Smooth muscle cell (in vitro differentiated cells): ENCODE results near the gene GUCY2C. TPM values are rescaled to one million over a fixed set of nuclear protein-coding genes. Genes with fewer than 3 reads are reported as not detected.

Source experiments
- DNase-seq: peaks from one replicate; lab custom pipeline; 2025; ENCODE audit not compliant: unreplicated experiment; lab: John Stamatoyannopoulos, UW
- H2AFZ ChIP-seq: fragments of 200-600 bp; sonication (generic); 2 replicates; pipeline ENCODE4 v1.6.0; 2016; ENCODE audit warnings: antibody characterized with exemption, low read depth, mild to moderate bottlenecking
- H3F3A ChIP-seq: fragments of 200-600 bp; sonication (generic); 2 replicates; pipeline ENCODE4 v1.6.0; 2017; ENCODE audit warnings: antibody characterized with exemption, low read depth
- H3K27ac ChIP-seq: fragments of 200-600 bp; sonication (generic); 2 replicates; pipeline ENCODE4 v1.5.1; 2016; ENCODE audit warnings: low read depth, mild to moderate bottlenecking
- H3K27me3 ChIP-seq: fragments of 200-600 bp; sonication (generic); 2 replicates; pipeline ENCODE4 v1.6.1; 2016; ENCODE audit warnings: low read depth, mild to moderate bottlenecking
- H3K36me3 ChIP-seq: fragments of 200-600 bp; sonication (generic); 2 replicates; pipeline ENCODE4 v1.5.1; 2016; ENCODE audit warnings: low read depth
- H3K4me1 ChIP-seq: fragments of 200-600 bp; sonication (generic); 2 replicates; pipeline ENCODE4 v1.5.1; 2016; ENCODE audit warnings: low read depth
- H3K4me2 ChIP-seq: fragments of 200-600 bp; sonication (generic); 2 replicates; pipeline ENCODE4 v1.6.0; 2016; ENCODE audit warnings: mild to moderate bottlenecking
- H3K4me3 ChIP-seq: fragments of 200-600 bp; sonication (generic); 2 replicates; pipeline ENCODE4 v1.5.1; 2016; ENCODE audit warnings: mild to moderate bottlenecking
- H3K79me2 ChIP-seq: fragments of 200-600 bp; sonication (generic); 2 replicates; pipeline ENCODE4 v1.6.0; 2016; ENCODE audit warnings: low read depth, mild to moderate bottlenecking
- H3K9ac ChIP-seq: fragments of 200-600 bp; sonication (generic); 2 replicates; pipeline ENCODE4 v1.6.0; 2016; ENCODE audit warnings: low read depth
- H3K9me3 ChIP-seq: fragments of 200-600 bp; sonication (generic); replicated peaks from 2 replicates; pipeline ENCODE4 v1.5.1; 2016; ENCODE audit warnings: low read depth
- H4K20me1 ChIP-seq: fragments of 200-600 bp; sonication (generic); 2 replicates; pipeline ENCODE4 v1.6.0; 2016; ENCODE audit warnings: low read depth
- whole genome bisulfite sequencing: methylation state at CpG from one replicate; pipeline ENCODE4 v1.1.7; 2016; ENCODE audit warnings: low lambda C conversion rate; 5-methylcytosine and 5-hydroxymethylcytosine counted together
- polyA plus RNA-seq: library from polyadenylated mRNA; unstranded; fragments of >200 nt; fragmentation: Nextera tagmentation; extraction: Ambion mirVana; gene quantifications from 2 replicates; pipeline ENCODE4 v1.2.1, GENCODE V29; 2016
- total RNA-seq: library from RNA; depleted of rRNA; stranded (reverse); fragments of >200 nt; gene quantifications from 2 replicates; pipeline ENCODE4 v1.2.3, GENCODE V29; 2014
- TF ChIP-seq, protein P1 (sequence below): fragments of 200-600 bp; sonication (generic); IDR thresholded peaks from 2 replicates; pipeline ENCODE4 v1.5.1; 2017; ENCODE audit warnings: borderline replicate concordance, mild to moderate bottlenecking, antibody characterized with exemption; ENCODE audit not compliant: insufficient read depth, poor library complexity, severe bottlenecking

Gene GUCY2C
- total and polyA plus RNA-seq, 2 experiments from 2014 or later, result not detected

GRCh38 chr12:14643251-14643650, 53.1 kb downstream of the GUCY2C start:
- H3K9me3 ChIP-seq, result no peaks in the 10 kb centered on the region
- no peaks in the 10 kb centered on the region for H4K20me1 ChIP-seq
- peak overlapping the region; percentile 26 for H2AFZ ChIP-seq
- H3K9ac ChIP-seq, result no peak overlapping the region
- H3F3A ChIP-seq, result no peaks in the 10 kb centered on the region
- no peak overlapping the region for H3K4me3 ChIP-seq
- no peaks in the 10 kb centered on the region for H3K27me3 ChIP-seq
- H3K4me2 ChIP-seq, result peak overlapping the region; percentile 12
- no peaks in the 10 kb centered on the region for H3K36me3 ChIP-seq
- no peak overlapping the region for H3K27ac ChIP-seq
- no peaks in the 10 kb centered on the region for H3K79me2 ChIP-seq
- WGBS, result 42% methylated on average over 5 of the region's 5 CpGs
- TF ChIP-seq, protein P1, sequence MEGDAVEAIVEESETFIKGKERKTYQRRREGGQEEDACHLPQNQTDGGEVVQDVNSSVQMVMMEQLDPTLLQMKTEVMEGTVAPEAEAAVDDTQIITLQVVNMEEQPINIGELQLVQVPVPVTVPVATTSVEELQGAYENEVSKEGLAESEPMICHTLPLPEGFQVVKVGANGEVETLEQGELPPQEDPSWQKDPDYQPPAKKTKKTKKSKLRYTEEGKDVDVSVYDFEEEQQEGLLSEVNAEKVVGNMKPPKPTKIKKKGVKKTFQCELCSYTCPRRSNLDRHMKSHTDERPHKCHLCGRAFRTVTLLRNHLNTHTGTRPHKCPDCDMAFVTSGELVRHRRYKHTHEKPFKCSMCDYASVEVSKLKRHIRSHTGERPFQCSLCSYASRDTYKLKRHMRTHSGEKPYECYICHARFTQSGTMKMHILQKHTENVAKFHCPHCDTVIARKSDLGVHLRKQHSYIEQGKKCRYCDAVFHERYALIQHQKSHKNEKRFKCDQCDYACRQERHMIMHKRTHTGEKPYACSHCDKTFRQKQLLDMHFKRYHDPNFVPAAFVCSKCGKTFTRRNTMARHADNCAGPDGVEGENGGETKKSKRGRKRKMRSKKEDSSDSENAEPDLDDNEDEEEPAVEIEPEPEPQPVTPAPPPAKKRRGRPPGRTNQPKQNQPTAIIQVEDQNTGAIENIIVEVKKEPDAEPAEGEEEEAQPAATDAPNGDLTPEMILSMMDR, result no peak
- peaks cover 5% of the 10 kb centered on the region for H3K4me1 ChIP-seq
- DNase-seq, result no peak

- Histone ChIP-seq H3F3A (no peaks in the 10 kb centered on the region), H3K27ac (no peak overlapping the region), H3K9me3 (no peaks in the 10 kb centered on the region), H3K4me1 (peaks cover under 1% of the 10 kb centered on the region), H3K9ac (no peak overlapping the region), H3K79me2 (no peaks in the 10 kb centered on the region), H2AFZ (no peak overlapping the region), H4K20me1 (no peaks in the 10 kb centered on the region), H3K4me2 (no peak overlapping the region), H3K36me3 (no peaks in the 10 kb centered on the region), H3K27me3 (no peaks in the 10 kb centered on the region), H3K4me3 (no peak overlapping the region)
- DNase-seq, result no peak
- TF ChIP-seq, protein P1, result no peak
These were observed 58.3 kb downstream of the GUCY2C start for GRCh38 chr12:14638066-14638465.

DNA sequence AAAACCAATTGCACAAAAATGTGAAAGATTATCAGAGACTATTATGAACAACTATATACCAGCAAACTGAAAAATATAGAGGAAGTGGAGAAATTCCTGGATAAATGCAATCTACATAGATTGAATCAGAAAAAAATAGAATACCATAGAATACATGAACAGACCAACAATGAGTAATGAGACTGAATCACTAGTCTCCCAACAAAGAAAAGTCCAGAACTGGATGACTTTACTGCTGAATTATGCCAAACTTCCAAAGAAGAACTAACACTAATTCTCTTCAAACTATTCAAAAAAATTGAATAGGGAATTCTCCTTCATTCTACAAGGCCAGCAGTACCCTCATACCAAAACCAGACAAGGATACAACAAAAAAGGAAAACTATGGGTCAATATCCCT, 60.6 kb downstream of the GUCY2C start:
- Histone ChIP-seq H3K36me3 (no peaks in the 10 kb centered on the region), H3K4me3 (no peak overlapping the region), H3K27me3 (no peaks in the 10 kb centered on the region), H3F3A (no peaks in the 10 kb centered on the region), H3K27ac (no peak overlapping the region), H3K9ac (no peak overlapping the region), H4K20me1 (no peaks in the 10 kb centered on the region), H2AFZ (no peak overlapping the region), H3K4me2 (no peak overlapping the region), H3K79me2 (no peaks in the 10 kb centered on the region), H3K4me1 (no peaks in the 10 kb centered on the region), H3K9me3 (no peaks in the 10 kb centered on the region)
- TF ChIP-seq, protein P1, result no peak
- DNase-seq, result no peak

DNA sequence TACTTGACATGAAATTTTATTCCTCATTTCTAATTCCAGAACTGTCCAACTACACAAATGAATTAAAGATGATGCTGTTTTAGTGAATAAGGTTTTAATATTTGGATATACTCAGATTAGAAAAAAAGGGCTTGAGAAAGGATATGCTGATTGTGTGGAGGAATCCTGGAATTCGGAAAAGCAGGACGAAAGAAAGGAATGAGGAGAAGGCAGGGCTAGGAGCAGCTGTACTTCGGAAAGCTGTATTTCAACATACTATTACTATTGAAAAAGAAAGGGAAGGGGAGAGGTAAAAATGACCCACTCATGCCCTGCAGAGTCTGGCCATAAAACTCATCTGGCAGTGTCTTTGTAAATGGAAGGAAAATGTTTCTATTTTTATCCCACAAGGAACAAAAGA, 65.6 kb downstream of the GUCY2C start:
- no peaks in the 10 kb centered on the region for H3K9me3 ChIP-seq
- H3K4me2 ChIP-seq, result no peak overlapping the region
- DNase-seq, result no peak
- H2AFZ ChIP-seq, result no peak overlapping the region
- H3K4me3 ChIP-seq, result no peak overlapping the region
- H3K9ac ChIP-seq, result no peak overlapping the region
- H3F3A ChIP-seq, result no peaks in the 10 kb centered on the region
- H3K27me3 ChIP-seq, result no peaks in the 10 kb centered on the region
- H3K79me2 ChIP-seq, result no peaks in the 10 kb centered on the region
- H3K27ac ChIP-seq, result no peak overlapping the region
- H3K36me3 ChIP-seq, result no peaks in the 10 kb centered on the region
- H4K20me1 ChIP-seq, result no peaks in the 10 kb centered on the region
- TF ChIP-seq, protein P1, result no peak
- WGBS, result 37% methylated on average over 3 of the region's 3 CpGs
- no peaks in the 10 kb centered on the region for H3K4me1 ChIP-seq
